ENCODE measurements around the gene DHDH.

Gene DHDH

GRCh38 chr19:48967346-48968178 is 34.1 kb downstream of the DHDH start:
- DNase-seq: no peak

GRCh38 chr19:48968179-48968661 is 34.7 kb downstream of the DHDH start:
- DNase-seq: no peak

- DNase-seq: no peak
Observed at GRCh38 chr19:48968813-48969218, 35.3 kb downstream of the DHDH start.

GRCh38 chr19:48969276-48970138 is 36.0 kb downstream of the DHDH start:
- DNase-seq: no peak

GRCh38 chr19:48970139-48970766 is 36.8 kb downstream of the DHDH start:
- no peak for DNase-seq

GRCh38 chr19:48970923-48971395 is 37.5 kb downstream of the DHDH start:
- peak; percentile 83 for DNase-seq

- DNase-seq: no peak
Observed at GRCh38 chr19:48975947-48976847, 42.7 kb downstream of the DHDH start.

GRCh38 chr19:48977061-48977460 is 43.6 kb downstream of the DHDH start:
- no peak for DNase-seq

- DNase-seq: no peak
Observed at GRCh38 chr19:48982280-48982679, 48.8 kb downstream of the DHDH start.

- no peak for DNase-seq
Observed at GRCh38 chr19:48985711-48986110, 52.2 kb downstream of the DHDH start.

GRCh38 chr19:48986211-48986610 is 52.7 kb downstream of the DHDH start:
- no peak for DNase-seq

- no peak for DNase-seq
Observed at GRCh38 chr19:48987323-48987722, 53.8 kb downstream of the DHDH start.

- no peak for DNase-seq
Observed at GRCh38 chr19:48988286-48988685, 54.8 kb downstream of the DHDH start.

- DNase-seq: no peak
Observed at GRCh38 chr19:48988860-48989259, 55.4 kb downstream of the DHDH start.

- DNase-seq: no peak
Observed at GRCh38 chr19:48989701-48990291, 56.3 kb downstream of the DHDH start.

- no peak for DNase-seq
Observed at GRCh38 chr19:48990400-48990799, 56.9 kb downstream of the DHDH start.

GRCh38 chr19:48991011-48991609 is 57.6 kb downstream of the DHDH start:
- no peak for DNase-seq

- DNase-seq: no peak
Observed at GRCh38 chr19:48991873-48992580, 58.5 kb downstream of the DHDH start.

- DNase-seq: no peak
Observed at GRCh38 chr19:48992581-48993174, 59.2 kb downstream of the DHDH start.

All from activated gamma-delta T cell treated with Interleukin-2 at 50 U/mL for 16 hours (primary cell).